Smooth muscle cell (in vitro differentiated cells): ENCODE data around the gene DENND2A. TPM values are rescaled to one million over a fixed set of nuclear protein-coding genes. Genes with fewer than 3 reads are reported as not detected.

ENCODE experiments used
- DNase-seq: peaks from one replicate; lab custom pipeline; 2025; ENCODE audit not compliant: unreplicated experiment; lab: John Stamatoyannopoulos, UW
- H2AFZ ChIP-seq: fragments of 200-600 bp; sonication (generic); 2 replicates; pipeline ENCODE4 v1.6.0; 2016; ENCODE audit warnings: antibody characterized with exemption, low read depth, mild to moderate bottlenecking
- H3F3A ChIP-seq: fragments of 200-600 bp; sonication (generic); 2 replicates; pipeline ENCODE4 v1.6.0; 2017; ENCODE audit warnings: antibody characterized with exemption, low read depth
- H3K27ac ChIP-seq: fragments of 200-600 bp; sonication (generic); 2 replicates; pipeline ENCODE4 v1.5.1; 2016; ENCODE audit warnings: low read depth, mild to moderate bottlenecking
- H3K27me3 ChIP-seq: fragments of 200-600 bp; sonication (generic); 2 replicates; pipeline ENCODE4 v1.6.1; 2016; ENCODE audit warnings: low read depth, mild to moderate bottlenecking
- H3K36me3 ChIP-seq: fragments of 200-600 bp; sonication (generic); 2 replicates; pipeline ENCODE4 v1.5.1; 2016; ENCODE audit warnings: low read depth
- H3K4me1 ChIP-seq: fragments of 200-600 bp; sonication (generic); 2 replicates; pipeline ENCODE4 v1.5.1; 2016; ENCODE audit warnings: low read depth
- H3K4me2 ChIP-seq: fragments of 200-600 bp; sonication (generic); 2 replicates; pipeline ENCODE4 v1.6.0; 2016; ENCODE audit warnings: mild to moderate bottlenecking
- H3K4me3 ChIP-seq: fragments of 200-600 bp; sonication (generic); 2 replicates; pipeline ENCODE4 v1.5.1; 2016; ENCODE audit warnings: mild to moderate bottlenecking
- H3K79me2 ChIP-seq: fragments of 200-600 bp; sonication (generic); 2 replicates; pipeline ENCODE4 v1.6.0; 2016; ENCODE audit warnings: low read depth, mild to moderate bottlenecking
- H3K9ac ChIP-seq: fragments of 200-600 bp; sonication (generic); 2 replicates; pipeline ENCODE4 v1.6.0; 2016; ENCODE audit warnings: low read depth
- H3K9me3 ChIP-seq: fragments of 200-600 bp; sonication (generic); replicated peaks from 2 replicates; pipeline ENCODE4 v1.5.1; 2016; ENCODE audit warnings: low read depth
- H4K20me1 ChIP-seq: fragments of 200-600 bp; sonication (generic); 2 replicates; pipeline ENCODE4 v1.6.0; 2016; ENCODE audit warnings: low read depth
- CTCF ChIP-seq: fragments of 200-600 bp; sonication (generic); IDR thresholded peaks from 2 replicates; pipeline ENCODE4 v1.5.1; 2017; ENCODE audit warnings: borderline replicate concordance, mild to moderate bottlenecking, antibody characterized with exemption; ENCODE audit not compliant: insufficient read depth, poor library complexity, severe bottlenecking
- WGBS: methylation state at CpG from one replicate; pipeline ENCODE4 v1.1.7; 2016; ENCODE audit warnings: low lambda C conversion rate; 5-methylcytosine and 5-hydroxymethylcytosine counted together
- polyA plus RNA-seq: library from polyadenylated mRNA; unstranded; fragments of >200 nt; fragmentation: Nextera tagmentation; extraction: Ambion mirVana; gene quantifications from 2 replicates; pipeline ENCODE4 v1.2.1, GENCODE V29; 2016
- total RNA-seq: library from RNA; depleted of rRNA; stranded (reverse); fragments of >200 nt; gene quantifications from 2 replicates; pipeline ENCODE4 v1.2.3, GENCODE V29; 2014

DENND2A gene
- total RNA-seq (2.8 and 4.6 TPM in 2 replicates), polyA plus RNA-seq (1.8 and 5.5 TPM in 2 replicates)

- H3K4me1 ChIP-seq = peaks cover 20% of the 10 kb centered on the region
- peak within 1 kb of the TSS; percentile 73 for H2AFZ ChIP-seq
- no peaks in the 10 kb centered on the region for H3K79me2 ChIP-seq
- peak within 1 kb of the TSS; percentile 48 for H3K27ac ChIP-seq
- peak within 1 kb of the TSS; percentile 66 for H3K4me3 ChIP-seq
- peak; percentile 41 for DNase-seq
- no peaks in the 10 kb centered on the region for H3K9me3 ChIP-seq
- WGBS = 4% methylated on average over 49 of the region's 78 CpGs
- H3K4me2 ChIP-seq = peak within 1 kb of the TSS; percentile 94
- peak within 1 kb of the TSS; percentile 74 for H3K9ac ChIP-seq
- H3K36me3 ChIP-seq = no peaks in the 10 kb centered on the region
- peaks cover 18% of the 10 kb centered on the region for H4K20me1 ChIP-seq
- no peak for TF ChIP-seq CTCF
- no peaks in the 10 kb centered on the region for H3K27me3 ChIP-seq
- peaks cover 17% of the 10 kb centered on the region for H3F3A ChIP-seq
These were observed at the start of gene DENND2A for GRCh38 chr7:140640727-140641523. Gene DENND2A (minus strand): TSS chr7:140640813. CDS start chr7:140602397, 38,416 bp downstream.

DNA sequence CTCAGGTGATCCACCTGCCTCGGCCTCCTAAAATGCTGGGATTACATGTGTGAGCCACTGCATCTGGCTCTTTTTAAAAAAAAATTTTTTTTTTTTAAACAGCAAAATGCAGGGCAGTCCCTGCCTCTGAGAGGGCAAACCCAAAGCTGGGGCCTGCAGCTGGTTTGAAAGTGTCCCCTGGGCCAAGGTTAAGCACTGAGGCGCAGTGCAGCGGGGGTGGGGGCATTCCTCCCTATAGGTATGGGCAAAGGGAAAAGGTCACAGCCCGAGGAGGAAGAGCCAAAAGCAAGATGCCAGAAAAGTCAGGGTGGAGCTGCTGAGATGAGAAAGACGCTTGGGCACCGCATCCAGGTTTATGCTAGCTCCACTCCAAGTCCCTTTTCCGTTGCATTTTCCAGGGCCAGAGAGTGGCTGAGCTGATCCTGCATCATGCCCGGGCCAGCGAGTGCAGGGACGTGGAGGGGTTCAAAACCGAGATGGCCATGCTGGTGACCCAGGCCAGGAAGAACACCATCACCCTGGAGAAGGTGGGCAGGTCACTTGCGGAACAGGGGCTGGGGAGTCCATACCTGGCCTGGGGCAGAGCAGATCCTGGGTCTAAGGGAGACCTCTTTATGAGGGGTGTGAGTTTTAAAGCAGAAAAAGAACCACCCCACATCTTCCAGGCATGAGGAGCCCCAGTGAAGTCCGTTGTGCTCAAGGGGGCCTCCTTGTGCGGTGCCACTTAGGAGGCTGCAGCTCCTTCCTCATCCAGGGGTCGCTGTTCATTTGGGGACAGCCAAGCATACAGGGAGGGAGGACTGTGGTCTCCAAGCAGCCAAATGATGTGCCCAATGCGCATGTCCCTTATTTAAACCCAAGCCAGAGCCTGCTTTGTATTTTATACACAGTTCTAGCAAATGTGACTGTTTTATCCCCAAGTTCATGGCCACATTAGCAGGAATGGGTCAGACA is 48.9 kb upstream of the DENND2A start:
- Histone ChIP-seq H3K27ac (no peak overlapping the region), H3K4me3 (no peak overlapping the region), H3K9ac (no peak overlapping the region), H3K9me3 (no peaks in the 10 kb centered on the region), H3K4me2 (no peak overlapping the region), H3F3A (no peaks in the 10 kb centered on the region), H2AFZ (no peak overlapping the region), H3K79me2 (no peaks in the 10 kb centered on the region), H3K4me1 (no peaks in the 10 kb centered on the region), H4K20me1 (no peaks in the 10 kb centered on the region), H3K36me3 (no peaks in the 10 kb centered on the region), H3K27me3 (no peaks in the 10 kb centered on the region)
- WGBS = 96% methylated on average over 16 of the region's 16 CpGs
- no peak for DNase-seq
- TF ChIP-seq CTCF = no peak

GRCh38 chr7:140688341-140688740 is 47.7 kb upstream of the DENND2A start:
- Histone ChIP-seq H2AFZ (no peak overlapping the region), H4K20me1 (no peaks in the 10 kb centered on the region), H3K4me1 (peaks cover 9% of the 10 kb centered on the region), H3K4me3 (no peak overlapping the region), H3K4me2 (no peak overlapping the region), H3K9ac (no peak overlapping the region), H3K27me3 (no peaks in the 10 kb centered on the region), H3K36me3 (no peaks in the 10 kb centered on the region), H3F3A (no peaks in the 10 kb centered on the region), H3K9me3 (no peaks in the 10 kb centered on the region), H3K79me2 (no peaks in the 10 kb centered on the region), H3K27ac (no peak overlapping the region)
- no peak for DNase-seq
- no peak for TF ChIP-seq CTCF
- 93% methylated on average over 6 of the region's 6 CpGs for WGBS
